ENCODE results near the gene SH3PXD2A. TPM values are rescaled to one million over a fixed set of nuclear protein-coding genes. Genes with fewer than 3 reads are reported as not detected.

The SH3PXD2A gene
- total RNA-seq, 1 donor from 2014 or later = 56.2 TPM

GRCh38 chr10:103622286-103622685 lies 233.1 kb downstream of the SH3PXD2A start:
- H3K36me3 ChIP-seq = peaks cover 0 to 36% of the 10 kb centered on the region in 2 donors
- TF ChIP-seq POLR2A (IDR thresholded peaks at IDR 0.05) (no peak), POLR2AphosphoS5 (IDR thresholded peaks at IDR 0.05; ENCODE audit: insufficient read depth in 1 of 2, low read depth in 1 of 2) (no peak), CTCF (IDR thresholded peaks at IDR 0.05) (no peak)
- no peak for DNase-seq (ENCODE audit: extremely low spot score in 2 of 2)
- peak overlapping the region; percentile 83 for H3K27ac ChIP-seq
- no peaks in the 10 kb centered on the region for H3K27me3 ChIP-seq
- H3K4me3 ChIP-seq = no peak overlapping the region
- peaks cover 67% of the 10 kb centered on the region for H3K4me1 ChIP-seq
- no peaks in the 10 kb centered on the region for H3K9me3 ChIP-seq
- intact Hi-C loops (cut with DNase I) = no loop called here

- Histone ChIP-seq H3K27me3 (no peaks in the 10 kb centered on the region), H3K4me1 (peaks cover 73% of the 10 kb centered on the region), H3K27ac (peak overlapping the region; percentile 83), H3K9me3 (no peaks in the 10 kb centered on the region), H3K36me3 (peaks cover 0 to 31% of the 10 kb centered on the region in 2 donors), H3K4me3 (no peak overlapping the region)
- TF ChIP-seq POLR2AphosphoS5 (IDR thresholded peaks at IDR 0.05; ENCODE audit: insufficient read depth in 1 of 2, low read depth in 1 of 2) (no peak), CTCF (IDR thresholded peaks at IDR 0.05) (no peak), POLR2A (IDR thresholded peaks at IDR 0.05) (no peak)
- intact Hi-C loops (cut with DNase I) = no loop called here
- no peak for DNase-seq (ENCODE audit: extremely low spot score in 2 of 2)
Observed at GRCh38 chr10:103621783-103622125, 233.6 kb downstream of the SH3PXD2A start.

GRCh38 chr10:103620891-103621782 lies 234.2 kb downstream of the SH3PXD2A start:
- intact Hi-C loops (cut with DNase I) = no loop called here
- no peak for DNase-seq (ENCODE audit: extremely low spot score in 2 of 2)
- Histone ChIP-seq H3K27ac (peak overlapping the region; percentile 83), H3K9me3 (no peaks in the 10 kb centered on the region), H3K36me3 (peaks cover 0 to 28% of the 10 kb centered on the region in 2 donors), H3K27me3 (no peaks in the 10 kb centered on the region), H3K4me1 (peaks cover 79% of the 10 kb centered on the region), H3K4me3 (no peak overlapping the region)
- no peak for TF ChIP-seq CTCF (IDR thresholded peaks at IDR 0.05)
- TF ChIP-seq POLR2A (IDR thresholded peaks at IDR 0.05) = no peak
- peak in 1 of 2 donors; percentile 52 for TF ChIP-seq POLR2AphosphoS5 (IDR thresholded peaks at IDR 0.05; ENCODE audit: insufficient read depth in 1 of 2, low read depth in 1 of 2)

GRCh38 chr10:103620352-103620740 lies 235.0 kb downstream of the SH3PXD2A start:
- TF ChIP-seq CTCF (IDR thresholded peaks at IDR 0.05) = no peak
- no peak for TF ChIP-seq POLR2AphosphoS5 (IDR thresholded peaks at IDR 0.05; ENCODE audit: insufficient read depth in 1 of 2, low read depth in 1 of 2)
- no peak for TF ChIP-seq POLR2A (IDR thresholded peaks at IDR 0.05)
- Histone ChIP-seq H3K27me3 (no peaks in the 10 kb centered on the region), H3K36me3 (peaks cover 0 to 23% of the 10 kb centered on the region in 2 donors), H3K4me3 (no peak overlapping the region), H3K27ac (peak overlapping the region; percentile 83), H3K4me1 (peaks cover 87% of the 10 kb centered on the region), H3K9me3 (no peaks in the 10 kb centered on the region)
- DNase-seq (ENCODE audit: extremely low spot score in 2 of 2) = no peak
- intact Hi-C loops (cut with DNase I) = no loop called here
